ENCODE measurements around the gene NEXMIF.
"Not testable (repeated sequence)": the region's sequence is repeated elsewhere in the genome, so short reads cannot be mapped to it uniquely, and the experiment has no call there.

NEXMIF gene

GRCh38 chrX:74922922-74923543 is 2.2 kb downstream of the NEXMIF start:
- no peak for TF ChIP-seq CTCF (IDR thresholded peaks at IDR 0.05; ENCODE audit: control insufficient read depth, extremely low read depth, insufficient read depth)
- no peak for DNase-seq (ENCODE audit: low read depth)
- no peak overlapping the region for H3K4me3 ChIP-seq (ENCODE audit: low read depth, low read length)

- TF ChIP-seq CTCF (IDR thresholded peaks at IDR 0.05; ENCODE audit: control insufficient read depth, extremely low read depth, insufficient read depth): no peak
- H3K4me3 ChIP-seq (ENCODE audit: low read depth, low read length): no peak overlapping the region
- no peak for DNase-seq (ENCODE audit: low read depth)
These were observed 13.8 kb downstream of the NEXMIF start for GRCh38 chrX:74911494-74911893.

- TF ChIP-seq CTCF (IDR thresholded peaks at IDR 0.05; ENCODE audit: control insufficient read depth, extremely low read depth, insufficient read depth): no peak
- no peak for DNase-seq (ENCODE audit: low read depth)
- H3K4me3 ChIP-seq (ENCODE audit: low read depth, low read length): no peak overlapping the region
These were observed 18.8 kb downstream of the NEXMIF start for GRCh38 chrX:74906417-74906816.

- DNase-seq (ENCODE audit: low read depth): no peak
- TF ChIP-seq CTCF (IDR thresholded peaks at IDR 0.05; ENCODE audit: control insufficient read depth, extremely low read depth, insufficient read depth): no peak
- H3K4me3 ChIP-seq (ENCODE audit: low read depth, low read length): no peak overlapping the region
These were observed 22.4 kb downstream of the NEXMIF start for GRCh38 chrX:74902806-74903205.

GRCh38 chrX:74892561-74892960 is 32.7 kb downstream of the NEXMIF start:
- DNase-seq (ENCODE audit: low read depth): no peak
- no peak for TF ChIP-seq CTCF (IDR thresholded peaks at IDR 0.05; ENCODE audit: control insufficient read depth, extremely low read depth, insufficient read depth)
- H3K4me3 ChIP-seq (ENCODE audit: low read depth, low read length): no peak overlapping the region

- H3K4me3 ChIP-seq (ENCODE audit: low read depth, low read length): no peak overlapping the region
- DNase-seq (ENCODE audit: low read depth): no peak
- TF ChIP-seq CTCF (IDR thresholded peaks at IDR 0.05; ENCODE audit: control insufficient read depth, extremely low read depth, insufficient read depth): no peak
These were observed 34.4 kb downstream of the NEXMIF start for GRCh38 chrX:74890676-74891430.

- not testable (repeated sequence) for DNase-seq (ENCODE audit: low read depth); H3K4me3 ChIP-seq (ENCODE audit: low read depth, low read length)
These were observed 42.9 kb downstream of the NEXMIF start for GRCh38 chrX:74882383-74882782.

Measured in LNCaP clone FGC (cell line).